BJ (cell line): ENCODE data around the gene SCP2D1. TPM values are rescaled to one million over a fixed set of nuclear protein-coding genes. Genes with fewer than 3 reads are reported as not detected.

ENCODE experiments used
- CTCF ChIA-PET: fragments of 350-600 bp; formaldehyde crosslinking; extraction: SDS; loops from one replicate; lab custom pipeline; 2021; ENCODE audit warnings: antibody characterized with exemption, inconsistent platforms; lab: Yijun Ruan, JAX
- POLR2A ChIA-PET: fragments of 300-600 bp; sonication (Branson Sonifier 250); formaldehyde crosslinking; extraction: SDS; loops from one replicate; lab custom pipeline; 2021; ENCODE audit warnings: antibody characterized with exemption; lab: Charles Lee
- DNase-seq: peaks from one replicate; pipeline ENCODE4 v3.0.0-alpha.2; 2011; ENCODE audit warnings: low read depth
- H3K27me3 ChIP-seq: 2 replicates; pipeline ENCODE4 v1.6.0; 2011; ENCODE audit warnings: low read length; ENCODE audit not compliant: control insufficient read depth, insufficient read depth
- H3K36me3 ChIP-seq: 2 replicates; pipeline ENCODE4 v1.5.1; 2011; ENCODE audit warnings: low read length; ENCODE audit not compliant: control insufficient read depth, insufficient read depth
- H3K4me3 ChIP-seq: 2 replicates; pipeline ENCODE4 v1.5.1; 2011; ENCODE audit warnings: low read depth, mild to moderate bottlenecking, control low read depth, low read length
- polyA plus RNA-seq: library from polyadenylated mRNA; depleted of rRNA; stranded (reverse); fragments of >200 nt; gene quantifications from 2 replicates; pipeline ENCODE4 v1.2.3, GENCODE V29; 2011
- TF ChIP-seq, protein P1 (sequence below): IDR thresholded peaks from 2 replicates; pipeline ENCODE4 v1.5.1; 2011; ENCODE audit warnings: low read depth, mild to moderate bottlenecking, control low read depth, inconsistent platforms, low read length, moderate library complexity; ENCODE audit not compliant: insufficient read depth

Gene SCP2D1
- polyA plus RNA-seq, 1 experiment = not detected

DNA sequence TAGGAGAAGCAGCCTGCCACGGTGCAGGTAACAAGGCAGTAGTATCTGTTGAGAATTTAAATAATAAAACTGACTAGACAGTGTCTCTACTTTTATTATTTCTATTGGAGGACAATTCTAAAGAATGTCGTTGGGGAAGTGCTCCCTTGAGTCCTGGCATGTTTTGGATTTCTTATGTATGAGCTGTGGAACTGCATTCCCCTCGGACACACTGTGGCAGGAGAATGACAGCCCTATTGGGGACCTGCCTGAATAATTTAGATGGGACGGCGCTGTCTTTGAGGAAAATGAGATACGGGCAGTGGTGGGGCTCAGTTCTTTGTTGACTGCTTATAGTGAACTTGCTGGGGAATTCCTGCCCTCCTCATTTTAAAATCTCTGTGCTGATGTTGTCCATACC lies 2.4 kb upstream of the SCP2D1 start:
- ChIA-PET POLR2A (no interaction called here), CTCF (no interaction called here)
- H3K4me3 ChIP-seq = no peak overlapping the region
- no peaks in the 10 kb centered on the region for H3K27me3 ChIP-seq
- no peak for DNase-seq
- H3K36me3 ChIP-seq = no peaks in the 10 kb centered on the region
- TF ChIP-seq, protein P1, sequence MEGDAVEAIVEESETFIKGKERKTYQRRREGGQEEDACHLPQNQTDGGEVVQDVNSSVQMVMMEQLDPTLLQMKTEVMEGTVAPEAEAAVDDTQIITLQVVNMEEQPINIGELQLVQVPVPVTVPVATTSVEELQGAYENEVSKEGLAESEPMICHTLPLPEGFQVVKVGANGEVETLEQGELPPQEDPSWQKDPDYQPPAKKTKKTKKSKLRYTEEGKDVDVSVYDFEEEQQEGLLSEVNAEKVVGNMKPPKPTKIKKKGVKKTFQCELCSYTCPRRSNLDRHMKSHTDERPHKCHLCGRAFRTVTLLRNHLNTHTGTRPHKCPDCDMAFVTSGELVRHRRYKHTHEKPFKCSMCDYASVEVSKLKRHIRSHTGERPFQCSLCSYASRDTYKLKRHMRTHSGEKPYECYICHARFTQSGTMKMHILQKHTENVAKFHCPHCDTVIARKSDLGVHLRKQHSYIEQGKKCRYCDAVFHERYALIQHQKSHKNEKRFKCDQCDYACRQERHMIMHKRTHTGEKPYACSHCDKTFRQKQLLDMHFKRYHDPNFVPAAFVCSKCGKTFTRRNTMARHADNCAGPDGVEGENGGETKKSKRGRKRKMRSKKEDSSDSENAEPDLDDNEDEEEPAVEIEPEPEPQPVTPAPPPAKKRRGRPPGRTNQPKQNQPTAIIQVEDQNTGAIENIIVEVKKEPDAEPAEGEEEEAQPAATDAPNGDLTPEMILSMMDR = no peak

DNA sequence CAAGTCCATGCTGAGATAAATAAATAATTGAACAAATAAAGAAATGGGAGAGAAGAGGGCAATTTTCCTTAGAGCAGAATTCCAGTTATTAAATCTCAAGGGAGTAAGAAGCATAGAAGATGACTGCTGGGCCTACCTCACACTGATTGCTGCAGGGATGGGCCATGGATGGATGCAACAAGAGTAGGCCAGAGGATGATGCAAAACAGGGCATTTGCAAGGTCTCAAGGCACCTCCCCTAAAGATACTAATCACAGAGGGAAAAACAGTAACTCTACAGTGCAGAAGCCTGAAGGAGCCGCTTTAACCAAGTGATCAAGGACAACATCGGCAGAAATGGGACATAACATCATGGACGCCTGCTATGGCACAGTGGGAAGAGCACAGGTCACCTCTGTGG lies 1.7 kb upstream of the SCP2D1 start:
- no peaks in the 10 kb centered on the region for H3K36me3 ChIP-seq
- POLR2A ChIA-PET = no interaction called here
- DNase-seq = no peak
- H3K27me3 ChIP-seq = no peaks in the 10 kb centered on the region
- CTCF ChIA-PET = no interaction called here
- no peak overlapping the region for H3K4me3 ChIP-seq
- TF ChIP-seq, protein P1 = no peak

DNA sequence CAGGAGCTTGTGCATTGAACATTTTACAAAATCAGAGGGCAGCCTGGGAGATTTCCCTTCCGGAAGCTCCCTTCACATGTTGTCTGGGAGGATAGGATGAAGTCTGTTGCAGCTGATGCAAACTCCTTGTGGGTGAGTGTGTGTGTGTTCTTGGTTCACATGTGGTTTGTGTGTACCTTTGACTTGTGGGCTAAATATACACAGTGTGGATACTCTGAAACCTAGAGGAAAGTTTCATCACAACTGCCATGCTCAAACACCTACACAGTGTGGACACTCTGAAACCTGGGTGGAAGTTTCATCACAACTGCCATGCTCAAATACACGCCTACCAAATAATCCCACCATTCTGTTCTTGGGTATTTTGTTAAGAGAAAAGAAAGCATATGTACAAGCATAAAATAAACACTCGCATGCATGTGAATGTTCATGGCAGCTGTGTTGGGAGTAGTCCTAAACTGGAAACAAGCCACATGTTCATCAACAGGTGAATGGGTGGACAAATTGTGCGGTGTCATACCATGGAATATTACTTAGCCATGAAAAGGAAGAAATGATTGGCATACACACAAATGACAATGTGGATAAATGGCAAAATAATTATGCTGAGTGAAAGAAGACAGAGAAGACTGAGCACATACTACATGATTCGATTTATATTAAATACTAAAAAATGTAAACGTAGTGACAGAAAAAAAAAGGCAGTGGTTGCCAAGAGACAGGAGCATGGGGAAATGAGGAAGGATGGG lies 1.8 kb downstream of the SCP2D1 start:
- H3K4me3 ChIP-seq = no peak overlapping the region
- no peaks in the 10 kb centered on the region for H3K36me3 ChIP-seq
- POLR2A ChIA-PET = no interaction called here
- no peaks in the 10 kb centered on the region for H3K27me3 ChIP-seq
- TF ChIP-seq, protein P1 = no peak
- CTCF ChIA-PET = interaction anchor here (0.8 to 1.7 kb wide), 4 partner anchors 10 to 183 kb away, joined by 3 to 5 read pairs (median 3); no protein-coding TSS in a partner anchor
- DNase-seq = no peak

DNA sequence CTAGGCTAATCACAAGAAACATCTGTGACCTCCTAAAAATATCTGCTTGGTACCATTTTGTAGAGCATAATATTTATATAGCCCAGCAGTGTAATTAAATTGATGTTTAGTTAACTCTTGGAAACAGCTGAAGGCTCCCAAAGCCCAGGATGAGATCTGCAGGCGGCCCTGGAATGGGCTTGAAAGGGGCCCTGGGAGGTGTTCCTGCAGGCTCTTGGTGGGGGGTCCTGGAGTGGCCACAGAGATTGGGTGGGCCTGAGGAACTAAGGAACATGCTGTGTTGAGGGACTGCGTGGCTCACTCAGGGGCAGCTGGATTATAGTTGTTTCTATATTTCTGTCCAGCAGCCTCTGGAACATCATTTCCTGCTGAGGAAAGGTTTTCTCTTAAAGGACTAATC lies 9.2 kb downstream of the SCP2D1 start:
- CTCF ChIA-PET = interaction anchor here (0.6 to 0.7 kb wide), 2 partner anchors 761 to 1842 kb away, joined by 3 read pairs; no protein-coding TSS in a partner anchor

DNA sequence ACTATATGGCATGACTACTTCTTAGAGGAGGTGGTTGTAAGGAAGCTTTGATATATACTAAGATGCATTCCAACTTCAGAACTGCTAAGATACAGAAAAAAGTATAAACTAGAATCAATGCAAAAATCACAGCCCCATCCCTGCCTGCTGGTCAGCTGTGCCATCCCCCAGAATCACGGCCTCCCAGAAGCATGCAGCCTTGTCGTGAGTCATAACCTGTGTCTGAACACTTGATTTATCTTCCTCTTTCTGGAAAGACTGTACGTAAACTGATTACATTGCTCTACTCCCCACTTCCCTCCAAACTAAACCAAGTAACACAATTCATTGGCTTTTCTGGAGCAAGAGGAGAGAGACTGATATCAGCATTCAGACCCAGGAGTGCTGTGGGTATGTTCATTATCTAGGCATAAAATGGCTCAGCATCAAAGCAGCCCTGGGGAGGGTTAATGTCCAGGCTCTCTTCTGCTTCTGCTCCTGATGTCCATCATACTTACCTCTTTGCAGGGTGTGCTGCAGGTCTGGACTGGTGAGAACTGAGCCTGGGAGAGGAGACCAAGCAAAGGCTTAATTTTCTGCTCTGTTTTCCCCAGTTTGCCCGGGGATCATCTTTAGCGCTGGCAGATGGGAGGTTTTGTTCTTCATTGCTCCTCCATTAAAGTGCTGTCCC lies 18.4 kb downstream of the SCP2D1 start:
- DNase-seq = no peak
- Histone ChIP-seq H3K36me3 (no peaks in the 10 kb centered on the region), H3K27me3 (no peaks in the 10 kb centered on the region), H3K4me3 (no peak overlapping the region)
- TF ChIP-seq, protein P1 = no peak
- CTCF ChIA-PET = no interaction called here
- POLR2A ChIA-PET = no interaction called here

More for the DNA sequence above, 9.2 kb downstream of the SCP2D1 start:
- H3K4me3 ChIP-seq = no peak overlapping the region
- TF ChIP-seq, protein P1 = no peak
- H3K36me3 ChIP-seq = no peaks in the 10 kb centered on the region
- DNase-seq = no peak
- POLR2A ChIA-PET = no interaction called here
- no peaks in the 10 kb centered on the region for H3K27me3 ChIP-seq
